HG03575 (cell line): ENCODE measurements around the gene TSPAN9.

ENCODE experiments used
- ATAC-seq: cut with Tn5 transposase; IDR thresholded peaks from one replicate; pipeline ENCODE4 v1.9.1; 2021; ENCODE audit not compliant: unreplicated experiment, insufficient number of reproducible peaks, low FRiP score; ENCODE audit errors: extremely low read depth

Gene TSPAN9

DNA sequence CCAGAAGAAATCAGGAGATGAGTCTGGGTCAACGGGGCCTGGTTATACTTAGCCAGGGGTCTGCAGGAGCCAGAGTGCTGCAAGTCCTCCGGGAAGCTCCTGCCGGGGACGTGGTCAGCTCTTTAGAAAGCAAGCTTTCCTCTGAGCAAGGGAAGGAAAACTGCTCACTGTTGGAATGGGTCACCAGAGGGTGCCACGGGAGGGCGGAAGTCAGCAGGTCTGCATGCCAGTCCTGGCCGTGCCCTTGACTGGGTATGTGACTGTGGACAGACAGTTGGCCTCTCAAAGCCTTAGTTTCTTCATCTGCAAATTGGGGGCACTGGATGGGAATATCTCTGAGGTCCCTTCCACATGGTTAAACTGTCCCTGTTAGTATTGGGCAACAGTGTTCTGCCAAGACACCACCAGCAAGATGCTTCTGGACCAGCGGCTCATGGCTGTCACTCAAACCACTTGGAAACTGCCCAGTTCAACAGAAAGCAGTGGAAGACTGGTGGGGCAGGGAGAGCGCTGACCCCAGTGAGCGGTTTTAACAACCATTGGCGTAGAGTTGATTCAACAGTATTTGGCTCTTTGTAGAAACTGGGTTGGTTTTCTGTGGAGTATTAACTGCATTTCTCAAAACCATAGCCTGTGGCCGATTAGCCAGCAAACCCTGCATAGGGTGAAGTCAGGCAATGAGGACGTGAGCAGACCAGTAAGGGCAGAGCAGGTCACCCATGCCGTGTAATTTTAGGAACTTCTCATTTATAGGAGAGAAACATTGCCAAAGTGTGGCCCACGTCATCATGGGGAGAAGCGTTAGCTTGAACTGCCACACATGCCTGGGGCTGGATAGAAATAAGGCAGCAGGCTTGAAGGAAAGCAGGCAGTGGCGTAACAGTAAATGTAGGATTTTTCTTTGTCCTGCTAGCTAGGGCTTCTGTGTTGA is 249.9 kb downstream of the TSPAN9 start:
- ATAC-seq: no peak

DNA sequence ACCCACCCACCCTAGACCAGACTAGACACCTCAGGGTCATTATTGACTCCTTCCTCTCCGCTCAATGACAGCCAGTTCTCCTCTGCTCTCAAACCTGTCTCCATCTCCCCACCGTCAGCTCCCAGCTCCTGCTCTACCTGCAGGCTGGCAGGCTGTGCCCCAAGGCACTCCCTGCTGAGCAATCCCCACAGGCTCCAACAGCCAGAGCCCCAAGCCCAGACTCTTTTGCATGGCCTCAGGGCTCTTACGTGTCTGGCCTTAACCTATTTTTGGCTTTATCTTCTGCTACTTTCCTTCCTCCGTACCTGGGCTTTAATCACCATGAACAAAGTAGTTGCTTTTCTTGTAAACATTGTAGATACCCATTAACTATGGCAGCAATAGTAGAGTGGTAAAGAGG is 250.9 kb downstream of the TSPAN9 start:
- ATAC-seq: no peak

DNA sequence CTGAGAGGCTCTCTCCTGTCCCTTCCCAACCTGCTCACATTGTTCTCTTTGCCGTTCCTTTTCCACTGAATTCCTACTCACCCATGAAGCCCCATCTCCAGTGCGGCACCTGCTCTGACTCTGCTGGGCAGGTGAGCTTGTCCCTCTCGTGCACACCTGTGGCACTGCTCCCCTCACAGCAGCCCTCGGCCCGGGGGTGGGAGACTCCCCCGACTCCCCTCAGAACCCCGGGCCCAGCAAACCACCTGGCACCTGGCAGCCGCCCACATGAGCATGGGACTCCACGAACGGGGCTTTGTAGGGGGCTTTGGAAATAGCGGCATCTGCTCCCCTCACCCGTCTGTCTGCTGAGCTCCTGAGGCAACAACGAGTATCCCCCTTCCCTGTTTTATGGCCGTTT is 251.4 kb downstream of the TSPAN9 start:
- ATAC-seq: no peak

DNA sequence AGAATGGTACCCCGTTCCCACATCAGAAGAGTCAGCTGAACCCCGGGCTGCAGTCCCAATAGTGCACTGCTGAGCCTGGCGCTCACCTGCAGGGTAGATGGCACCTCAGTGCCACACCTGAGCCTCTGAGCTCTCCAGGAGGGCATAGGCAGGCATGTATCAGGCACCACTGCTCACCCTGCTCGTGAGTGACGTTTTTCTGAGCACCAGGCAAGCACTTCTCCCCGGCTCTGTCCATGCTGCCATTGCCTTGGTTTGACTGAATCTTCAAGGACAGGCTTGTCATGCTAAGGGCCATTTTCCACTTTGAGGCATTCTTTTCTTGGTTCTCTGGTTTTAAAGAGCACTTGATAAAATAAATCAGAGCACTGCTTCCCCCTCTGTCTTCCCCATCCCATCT is 252.2 kb downstream of the TSPAN9 start:
- ATAC-seq: no peak

DNA sequence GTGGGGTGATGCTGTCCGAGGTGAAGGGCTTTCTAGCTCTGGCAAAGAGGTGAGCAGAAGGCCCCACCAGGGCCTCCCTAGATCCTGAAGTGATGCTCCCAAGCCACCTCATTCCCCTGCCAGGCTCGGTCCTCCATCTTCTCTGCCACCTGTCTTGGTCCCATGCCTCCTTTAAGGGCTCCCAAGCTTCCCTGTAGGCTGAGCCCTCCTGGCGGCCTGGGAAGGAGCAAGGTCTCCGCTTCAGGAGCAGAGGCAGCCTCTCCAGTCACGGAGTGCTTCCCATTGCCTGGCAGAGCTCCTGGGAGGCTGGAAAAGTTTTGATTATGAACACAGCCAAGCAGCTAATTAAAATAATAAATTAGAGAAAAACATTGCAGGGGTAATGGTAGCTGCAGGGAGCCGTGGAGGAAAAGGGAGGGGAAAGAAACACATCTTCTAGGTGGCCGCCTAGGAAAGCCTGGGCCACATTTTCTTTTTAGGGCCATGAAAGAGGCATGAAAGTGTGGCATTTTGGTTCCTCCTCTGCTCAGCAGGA is 253.9 kb downstream of the TSPAN9 start:
- no peak for ATAC-seq

DNA sequence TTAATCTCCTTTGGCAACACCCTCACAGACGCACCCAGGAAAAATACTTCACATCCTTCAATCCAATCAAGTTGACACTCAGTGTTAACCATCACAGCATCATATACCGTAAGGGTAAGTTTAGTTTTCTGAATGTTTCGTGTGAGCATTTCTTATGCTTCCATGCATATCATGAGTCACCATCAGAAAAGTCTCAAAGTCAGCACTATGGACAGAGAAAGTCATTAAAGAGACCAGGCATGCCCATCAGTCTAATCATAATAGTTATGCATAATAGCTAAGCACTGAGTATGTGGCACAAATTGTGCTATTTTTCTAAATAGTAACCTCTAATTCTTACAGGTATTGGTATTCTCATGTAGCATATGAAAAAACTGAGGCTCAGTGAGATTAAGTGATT is 255.0 kb downstream of the TSPAN9 start:
- ATAC-seq: no peak

DNA sequence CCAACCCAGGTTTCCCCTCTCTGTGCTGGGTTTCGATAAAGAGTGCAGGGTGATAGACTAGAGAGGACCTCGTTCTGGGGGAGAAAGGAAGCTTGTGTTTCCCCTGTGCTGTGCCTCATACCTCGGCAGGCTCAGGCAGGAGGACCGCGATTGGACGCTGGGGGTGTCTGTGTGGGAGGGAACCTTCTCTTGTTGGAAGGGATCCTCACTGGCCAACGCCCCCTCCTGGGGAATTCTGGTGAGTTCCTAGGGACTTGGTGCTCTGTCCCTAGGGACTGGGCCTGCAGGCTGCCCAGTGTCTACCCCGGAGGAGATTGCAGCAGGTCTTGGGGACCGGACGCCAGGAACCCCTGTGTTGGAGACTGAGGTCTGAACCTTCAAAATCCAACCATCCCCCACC is 256.4 kb downstream of the TSPAN9 start:
- ATAC-seq: no peak

DNA sequence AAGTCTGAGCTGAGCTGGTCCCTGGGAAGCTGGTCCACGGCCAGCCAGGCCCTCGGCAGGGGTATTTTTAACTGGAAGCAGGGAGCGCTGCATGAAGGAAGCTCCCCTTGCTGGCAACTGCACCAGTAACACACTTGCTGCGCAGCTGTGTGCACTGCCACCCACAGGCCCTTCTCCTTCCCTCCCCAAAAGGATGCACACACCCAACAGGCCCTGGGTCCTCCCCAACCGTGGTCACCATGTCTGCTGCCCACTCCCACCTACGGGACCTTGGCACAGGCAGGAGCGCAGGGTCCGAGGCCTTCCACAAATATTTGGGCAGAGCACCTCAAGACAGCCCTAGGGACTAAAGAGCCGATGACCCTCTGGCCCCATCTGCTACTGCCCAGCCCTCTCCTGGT is 256.8 kb downstream of the TSPAN9 start:
- ATAC-seq: no peak

DNA sequence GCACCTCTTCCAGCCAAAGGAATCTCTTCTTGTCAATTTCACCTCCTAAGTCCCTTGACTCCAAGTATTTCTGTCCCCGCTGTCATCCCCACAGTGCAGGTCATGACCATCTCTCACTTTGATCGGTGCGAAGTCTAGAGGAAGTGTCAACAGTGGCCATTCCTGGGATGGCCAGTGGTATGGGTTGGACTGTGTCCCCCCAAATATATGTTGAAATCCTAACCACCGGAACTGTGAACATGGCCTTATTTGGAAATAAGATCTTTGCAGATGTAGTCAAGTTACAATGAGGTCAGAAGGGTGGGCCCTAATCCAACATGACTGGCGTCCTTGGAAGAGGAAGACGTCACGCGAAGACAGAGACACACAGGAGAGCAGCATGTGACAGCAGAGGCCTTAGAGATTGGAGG is 257.9 kb downstream of the TSPAN9 start:
- no peak for ATAC-seq
